ENCODE data around the gene SHANK1. TPM values are rescaled to one million over a fixed set of nuclear protein-coding genes. Genes with fewer than 3 reads are reported as not detected.

SHANK1 gene
- total RNA-seq, 4 donors from 2014 or later: 0.11 to 0.42 (median 0.39) TPM; not detected in 1

DNA sequence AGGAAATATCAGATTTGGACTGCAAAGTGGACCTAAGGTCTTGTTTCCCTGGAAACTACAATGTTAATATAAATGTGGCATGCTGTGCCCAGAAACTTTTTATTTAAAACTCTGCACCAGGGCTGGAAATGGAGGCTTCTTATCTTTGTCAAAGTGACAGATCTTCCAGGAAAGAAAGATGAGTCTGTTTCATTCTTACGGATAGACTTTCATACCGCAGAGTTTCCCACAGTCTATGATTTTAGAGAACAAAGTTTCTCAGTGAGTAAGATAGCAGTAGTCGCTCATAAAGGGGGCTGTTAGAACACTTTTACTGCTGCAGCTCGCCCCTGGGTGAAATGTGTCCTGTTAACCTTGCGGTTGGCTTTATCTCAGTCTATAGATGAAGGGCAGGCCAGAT, 10.3 kb upstream of the SHANK1 start:
- Histone ChIP-seq H3K36me3 (no peaks in the 10 kb centered on the region), H3K9me3 (no peaks in the 10 kb centered on the region), H3K27ac (replicated peaks in 1 of 4) (no peak overlapping the region), H3K4me1 (peaks cover 10 to 24% (median 15%) of the 10 kb centered on the region in 4 donors), H3K4me3 (no peak overlapping the region), H3K27me3 (peaks cover 0 to 51% (median 8%) of the 10 kb centered on the region in 4 donors)
- intact Hi-C loops (cut with DNase I): loop anchor here (5.0 kb wide), 1 partner anchor 77 kb away; no protein-coding TSS in a partner anchor
- TF ChIP-seq, protein P1, sequence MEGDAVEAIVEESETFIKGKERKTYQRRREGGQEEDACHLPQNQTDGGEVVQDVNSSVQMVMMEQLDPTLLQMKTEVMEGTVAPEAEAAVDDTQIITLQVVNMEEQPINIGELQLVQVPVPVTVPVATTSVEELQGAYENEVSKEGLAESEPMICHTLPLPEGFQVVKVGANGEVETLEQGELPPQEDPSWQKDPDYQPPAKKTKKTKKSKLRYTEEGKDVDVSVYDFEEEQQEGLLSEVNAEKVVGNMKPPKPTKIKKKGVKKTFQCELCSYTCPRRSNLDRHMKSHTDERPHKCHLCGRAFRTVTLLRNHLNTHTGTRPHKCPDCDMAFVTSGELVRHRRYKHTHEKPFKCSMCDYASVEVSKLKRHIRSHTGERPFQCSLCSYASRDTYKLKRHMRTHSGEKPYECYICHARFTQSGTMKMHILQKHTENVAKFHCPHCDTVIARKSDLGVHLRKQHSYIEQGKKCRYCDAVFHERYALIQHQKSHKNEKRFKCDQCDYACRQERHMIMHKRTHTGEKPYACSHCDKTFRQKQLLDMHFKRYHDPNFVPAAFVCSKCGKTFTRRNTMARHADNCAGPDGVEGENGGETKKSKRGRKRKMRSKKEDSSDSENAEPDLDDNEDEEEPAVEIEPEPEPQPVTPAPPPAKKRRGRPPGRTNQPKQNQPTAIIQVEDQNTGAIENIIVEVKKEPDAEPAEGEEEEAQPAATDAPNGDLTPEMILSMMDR (IDR thresholded peaks at IDR 0.05): no peak
- TF ChIP-seq POLR2A (IDR thresholded peaks at IDR 0.05; ENCODE audit: low read depth) (no peak), EP300 (IDR thresholded peaks at IDR 0.05) (no peak), POLR2AphosphoS5 (IDR thresholded peaks at IDR 0.05) (no peak)
- no peak for DNase-seq (ENCODE audit: extremely low spot score)
- WGBS: 73% methylated on average over 5 of the region's 5 CpGs

DNA sequence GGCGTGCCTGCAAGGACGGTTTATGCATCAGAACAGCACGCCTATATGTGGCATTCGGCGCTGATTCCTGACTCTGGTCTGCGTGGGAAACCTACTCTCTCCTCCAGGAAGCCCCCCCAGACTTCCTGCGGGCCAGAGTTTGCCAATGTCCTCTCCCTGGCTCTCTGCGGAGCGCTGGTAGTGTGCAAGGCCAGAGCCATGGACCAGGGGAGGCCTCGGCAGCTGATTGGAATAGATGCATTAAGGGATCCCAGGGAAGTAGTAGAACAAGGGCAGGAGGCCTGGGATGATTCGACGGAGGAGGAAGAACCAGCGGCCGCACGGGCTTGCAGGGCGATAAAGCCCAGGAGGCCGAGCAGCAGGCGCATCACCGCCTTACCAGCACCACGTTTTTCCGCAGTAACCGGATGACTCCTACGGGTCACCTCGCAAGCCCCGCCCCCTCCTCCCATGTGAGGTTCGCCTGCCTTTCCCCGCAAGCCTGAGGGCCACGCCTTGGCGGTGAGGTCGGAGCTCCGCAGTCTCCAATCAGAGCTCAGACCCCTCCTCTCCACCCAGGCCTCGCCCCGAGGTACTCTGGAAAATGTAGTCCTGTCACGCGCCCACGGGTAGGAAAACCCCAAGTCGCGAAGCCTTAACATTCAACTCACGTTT, 8.6 kb upstream of the SHANK1 start:
- no peak for TF ChIP-seq EP300 (IDR thresholded peaks at IDR 0.05)
- TF ChIP-seq POLR2AphosphoS5 (IDR thresholded peaks at IDR 0.05): no peak
- TF ChIP-seq, protein P1 (IDR thresholded peaks at IDR 0.05): no peak
- no peak for TF ChIP-seq POLR2A (IDR thresholded peaks at IDR 0.05; ENCODE audit: low read depth)
- Histone ChIP-seq H3K4me1 (peaks cover 17 to 40% (median 30%) of the 10 kb centered on the region in 4 donors), H3K27ac (replicated peaks in 1 of 4) (no peak overlapping the region), H3K9me3 (no peaks in the 10 kb centered on the region), H3K36me3 (no peaks in the 10 kb centered on the region), H3K4me3 (peak overlapping the region in 1 of 4 donors; percentile 16), H3K27me3 (peaks cover 0 to 49% (median 10%) of the 10 kb centered on the region in 4 donors)
- intact Hi-C loops (cut with DNase I): loop anchor here (5.0 kb wide), 1 partner anchor 79 kb away; no protein-coding TSS in a partner anchor
- WGBS: 27% methylated on average over 35 of the region's 39 CpGs
- DNase-seq (ENCODE audit: extremely low spot score): no peak

DNA sequence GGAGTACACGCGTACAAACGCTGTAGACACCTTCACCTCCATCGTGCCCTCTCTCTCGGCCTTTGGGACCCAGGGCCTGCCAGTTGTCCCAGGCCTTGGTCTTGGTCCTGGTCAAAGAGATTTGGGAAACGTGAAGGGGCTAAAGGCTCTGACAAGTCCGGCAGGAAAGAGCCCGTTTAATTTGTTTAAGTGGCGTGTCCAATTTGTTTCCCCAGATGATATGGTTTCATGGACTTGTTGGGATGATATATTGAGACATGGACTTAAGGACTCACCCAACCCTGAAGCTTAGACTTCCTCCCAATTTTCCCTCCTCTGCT, 6.3 kb upstream of the SHANK1 start:
- peaks cover 17 to 43% (median 31%) of the 10 kb centered on the region in 4 donors for H3K4me1 ChIP-seq
- WGBS: 67% methylated on average over 9 of the region's 9 CpGs
- no peak for DNase-seq (ENCODE audit: extremely low spot score)
- no peak overlapping the region for H3K27ac ChIP-seq (replicated peaks in 1 of 4)
- H3K36me3 ChIP-seq: no peaks in the 10 kb centered on the region
- peaks cover 0 to 65% (median 14%) of the 10 kb centered on the region in 4 donors for H3K27me3 ChIP-seq
- intact Hi-C loops (cut with DNase I): loop anchor here (5.0 kb wide), 1 partner anchor 81 kb away; no protein-coding TSS in a partner anchor
- TF ChIP-seq POLR2AphosphoS5 (IDR thresholded peaks at IDR 0.05) (no peak), POLR2A (IDR thresholded peaks at IDR 0.05; ENCODE audit: low read depth) (no peak), EP300 (IDR thresholded peaks at IDR 0.05) (no peak)
- TF ChIP-seq, protein P1 (IDR thresholded peaks at IDR 0.05): no peak
- peak overlapping the region; percentile 61 to 86 (median 62) for H3K4me3 ChIP-seq
- no peaks in the 10 kb centered on the region for H3K9me3 ChIP-seq

DNA sequence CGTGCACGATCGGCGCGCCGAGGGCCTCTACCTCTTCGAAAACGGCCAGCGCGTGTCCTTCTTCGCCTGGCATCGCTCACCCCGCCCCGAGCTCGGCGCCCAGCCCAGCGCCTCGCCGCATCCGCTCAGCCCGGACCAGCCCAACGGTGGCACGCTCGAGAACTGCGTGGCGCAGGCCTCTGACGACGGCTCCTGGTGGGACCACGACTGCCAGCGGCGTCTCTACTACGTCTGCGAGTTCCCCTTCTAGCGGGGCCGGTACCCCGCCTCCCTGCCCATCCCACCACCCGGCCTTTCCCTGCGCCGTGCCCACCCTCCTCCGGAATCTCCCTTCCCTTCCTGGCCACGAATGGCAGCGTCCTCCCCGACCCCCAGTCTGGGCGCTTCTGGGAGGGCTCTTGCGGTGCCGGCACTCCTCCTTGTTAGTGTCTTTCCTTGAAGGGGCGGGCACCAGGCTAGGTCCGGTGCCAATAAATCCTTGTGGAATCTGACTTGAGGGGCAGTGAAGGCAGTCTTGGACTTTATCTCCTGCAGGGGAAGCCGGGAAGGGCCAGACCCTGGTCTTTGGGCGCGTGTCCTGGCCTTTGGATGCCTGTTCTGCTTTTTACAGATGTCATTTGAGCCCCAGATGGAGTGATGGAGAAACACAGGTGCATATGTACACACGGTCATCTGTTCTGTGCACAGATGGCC, 5.8 kb upstream of the SHANK1 start:
- H3K4me3 ChIP-seq: peak overlapping the region; percentile 61 to 86 (median 62)
- H3K27ac ChIP-seq (replicated peaks in 1 of 4): peak overlapping the region; percentile 59 to 80 (median 70)
- no peaks in the 10 kb centered on the region for H3K36me3 ChIP-seq
- peaks cover 17 to 43% (median 31%) of the 10 kb centered on the region in 4 donors for H3K4me1 ChIP-seq
- 5% methylated on average over 48 of the region's 52 CpGs for WGBS
- H3K27me3 ChIP-seq: peaks cover 0 to 70% (median 16%) of the 10 kb centered on the region in 4 donors
- TF ChIP-seq POLR2A (IDR thresholded peaks at IDR 0.05; ENCODE audit: low read depth): no peak
- TF ChIP-seq, protein P1 (IDR thresholded peaks at IDR 0.05): no peak
- no peak for TF ChIP-seq POLR2AphosphoS5 (IDR thresholded peaks at IDR 0.05)
- no peak for TF ChIP-seq EP300 (IDR thresholded peaks at IDR 0.05)
- intact Hi-C loops (cut with DNase I): loop anchor here (5.0 kb wide), 1 partner anchor 82 kb away; no protein-coding TSS in a partner anchor
- DNase-seq (ENCODE audit: extremely low spot score): no peak
- H3K9me3 ChIP-seq: no peaks in the 10 kb centered on the region

All from esophagus muscularis mucosa (tissue), 4 donors.